22Rv1 (cell line): Measurements from ENCODE around the gene TK2.

ENCODE experiments used
- CTCF ChIP-seq: fragments of 450-650 bp; IDR thresholded peaks from 2 replicates; pipeline ENCODE4 v1.5.1; 2017; ENCODE audit warnings: mild to moderate bottlenecking
- ZFX ChIP-seq: fragments of 450-650 bp; IDR thresholded peaks from 2 replicates; pipeline ENCODE4 v1.6.1; 2017; ENCODE audit warnings: antibody characterized with exemption, borderline replicate concordance

DNA sequence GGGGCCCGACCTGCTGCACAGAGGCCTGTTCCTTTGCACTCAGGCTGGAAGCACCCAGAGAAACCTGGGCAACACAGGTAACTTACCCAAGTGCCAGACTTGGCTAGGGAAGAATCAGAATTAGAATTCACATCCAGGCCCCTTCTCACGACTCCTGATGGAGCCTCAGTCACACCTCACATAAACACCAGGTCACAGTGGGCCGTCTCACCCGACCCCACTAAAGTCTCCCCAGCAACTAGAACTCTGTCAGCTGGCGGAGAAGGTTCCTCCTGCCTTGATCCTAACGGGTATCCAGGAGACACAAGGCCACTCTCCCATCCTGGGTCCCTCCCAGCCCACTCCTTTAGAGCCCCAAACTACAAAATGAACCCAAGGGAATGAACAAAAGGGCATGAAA lies 6.4 kb downstream of the TK2 start:
- no peak for TF ChIP-seq CTCF
- TF ChIP-seq ZFX = no peak
